ENCODE measurements around the gene GRIN3B.
"Not testable (repeated sequence)": the region's sequence is repeated elsewhere in the genome, so short reads cannot be mapped to it uniquely, and the experiment has no call there.

Gene GRIN3B

GRCh38 chr19:1000095-1000494, at the start of gene GRIN3B:
TSS of gene GRIN3B (plus strand) at chr19:1000419. CDS start at chr19:1000438, 19 bp downstream.
- no peak for DNase-seq

- no peak for DNase-seq
Measured at GRCh38 chr19:952049-952679, 48.1 kb upstream of the GRIN3B start.

GRCh38 chr19:952680-953444, 47.4 kb upstream of the GRIN3B start:
- DNase-seq, result no peak

GRCh38 chr19:953445-954271, 46.6 kb upstream of the GRIN3B start:
- DNase-seq, result no peak

GRCh38 chr19:954272-954671, 45.9 kb upstream of the GRIN3B start:
- DNase-seq, result no peak

- DNase-seq, result no peak
Measured at GRCh38 chr19:954672-955494, 45.3 kb upstream of the GRIN3B start.

GRCh38 chr19:955803-956765, 44.1 kb upstream of the GRIN3B start:
- DNase-seq, result no peak

- no peak for DNase-seq
Measured at GRCh38 chr19:956766-957440, 43.3 kb upstream of the GRIN3B start.

GRCh38 chr19:957578-957977, 42.6 kb upstream of the GRIN3B start:
- DNase-seq, result not testable (repeated sequence)

- DNase-seq, result no peak
Measured at GRCh38 chr19:958967-959855, 41.0 kb upstream of the GRIN3B start.

- DNase-seq, result no peak
Measured at GRCh38 chr19:960020-960419, 40.2 kb upstream of the GRIN3B start.

- DNase-seq, result no peak
Measured at GRCh38 chr19:960601-960938, 39.6 kb upstream of the GRIN3B start.

- DNase-seq, result no peak
Measured at GRCh38 chr19:961866-962620, 38.2 kb upstream of the GRIN3B start.

- DNase-seq, result no peak
Measured at GRCh38 chr19:962683-963400, 37.4 kb upstream of the GRIN3B start.

GRCh38 chr19:963486-963951, 36.7 kb upstream of the GRIN3B start:
- no peak for DNase-seq

- DNase-seq, result no peak
Measured at GRCh38 chr19:964116-964520, 36.1 kb upstream of the GRIN3B start.

- DNase-seq, result no peak
Measured at GRCh38 chr19:964761-965694, 35.2 kb upstream of the GRIN3B start.

Data from COR-L47 (cell line).